ENCODE measurements around the gene RFTN1.

The RFTN1 gene

DNA sequence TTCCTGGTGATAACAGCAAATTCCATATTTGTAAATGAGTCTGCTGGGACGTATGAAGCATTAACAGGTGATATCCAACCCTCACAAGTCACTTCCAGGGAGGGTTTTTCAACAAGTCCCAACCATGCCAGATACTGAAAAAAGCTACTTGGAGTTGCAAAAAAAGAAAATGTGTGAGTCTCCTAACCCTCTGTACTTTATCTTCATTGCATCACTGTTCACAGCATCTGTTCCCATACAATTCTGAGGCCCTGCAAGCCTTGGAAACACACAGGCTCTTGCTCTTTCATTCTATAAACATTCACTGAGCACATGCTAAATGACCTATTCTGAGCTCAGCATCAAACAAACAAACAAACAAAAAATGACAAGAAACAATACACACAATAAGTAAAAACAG is 120.8 kb downstream of the RFTN1 start:
- FAIRE-seq (no peak), DNase-seq (ENCODE audit: insufficient read length, low spot score) (no peak)
- TF ChIP-seq, protein P1, sequence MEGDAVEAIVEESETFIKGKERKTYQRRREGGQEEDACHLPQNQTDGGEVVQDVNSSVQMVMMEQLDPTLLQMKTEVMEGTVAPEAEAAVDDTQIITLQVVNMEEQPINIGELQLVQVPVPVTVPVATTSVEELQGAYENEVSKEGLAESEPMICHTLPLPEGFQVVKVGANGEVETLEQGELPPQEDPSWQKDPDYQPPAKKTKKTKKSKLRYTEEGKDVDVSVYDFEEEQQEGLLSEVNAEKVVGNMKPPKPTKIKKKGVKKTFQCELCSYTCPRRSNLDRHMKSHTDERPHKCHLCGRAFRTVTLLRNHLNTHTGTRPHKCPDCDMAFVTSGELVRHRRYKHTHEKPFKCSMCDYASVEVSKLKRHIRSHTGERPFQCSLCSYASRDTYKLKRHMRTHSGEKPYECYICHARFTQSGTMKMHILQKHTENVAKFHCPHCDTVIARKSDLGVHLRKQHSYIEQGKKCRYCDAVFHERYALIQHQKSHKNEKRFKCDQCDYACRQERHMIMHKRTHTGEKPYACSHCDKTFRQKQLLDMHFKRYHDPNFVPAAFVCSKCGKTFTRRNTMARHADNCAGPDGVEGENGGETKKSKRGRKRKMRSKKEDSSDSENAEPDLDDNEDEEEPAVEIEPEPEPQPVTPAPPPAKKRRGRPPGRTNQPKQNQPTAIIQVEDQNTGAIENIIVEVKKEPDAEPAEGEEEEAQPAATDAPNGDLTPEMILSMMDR (IDR thresholded peaks at IDR 0.05; ENCODE audit: insufficient read depth, missing control alignments), result no peak

DNA sequence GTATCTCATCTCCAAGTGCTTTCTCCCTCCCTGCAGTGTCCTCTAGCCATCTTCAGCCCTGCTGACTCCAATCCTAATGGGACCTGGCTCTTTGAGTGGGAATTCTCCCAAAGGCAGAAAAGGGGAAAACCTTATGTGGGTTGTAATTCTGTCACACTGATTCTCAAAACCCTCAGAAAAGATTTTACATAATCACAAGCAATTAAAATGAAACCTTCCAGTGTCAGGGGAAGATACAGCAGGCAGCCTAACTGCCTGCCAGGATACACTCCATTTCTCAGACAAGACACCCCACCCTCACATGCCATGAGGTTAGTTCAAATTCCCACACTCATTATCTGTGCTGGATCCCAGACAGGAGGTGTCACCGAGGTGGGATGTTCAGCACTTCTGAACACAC is 121.4 kb downstream of the RFTN1 start:
- TF ChIP-seq, protein P1 (IDR thresholded peaks at IDR 0.05; ENCODE audit: insufficient read depth, missing control alignments), result no peak
- no peak for FAIRE-seq
- no peak for DNase-seq (ENCODE audit: insufficient read length, low spot score)

DNA sequence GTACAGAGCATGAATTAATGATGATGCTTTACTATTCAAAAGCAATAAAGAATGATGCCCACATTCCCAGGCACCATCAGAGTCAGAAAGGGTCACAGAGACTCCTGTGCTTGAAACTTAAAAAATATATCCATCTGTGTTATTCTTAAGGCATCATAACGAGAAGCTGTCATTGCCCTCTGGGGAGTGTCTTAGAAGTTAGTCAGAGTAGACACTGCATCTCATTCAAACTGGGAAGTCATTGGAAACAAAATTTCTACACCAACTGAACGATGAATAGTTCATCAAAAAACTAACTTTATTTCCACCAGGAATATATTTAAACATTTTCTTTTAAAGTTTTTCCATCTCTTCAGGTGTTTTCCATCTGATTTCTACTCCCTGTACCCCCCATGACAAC is 122.9 kb downstream of the RFTN1 start:
- TF ChIP-seq, protein P1 (IDR thresholded peaks at IDR 0.05; ENCODE audit: insufficient read depth, missing control alignments), result no peak
- no peak for DNase-seq (ENCODE audit: insufficient read length, low spot score)
- no peak for FAIRE-seq

DNA sequence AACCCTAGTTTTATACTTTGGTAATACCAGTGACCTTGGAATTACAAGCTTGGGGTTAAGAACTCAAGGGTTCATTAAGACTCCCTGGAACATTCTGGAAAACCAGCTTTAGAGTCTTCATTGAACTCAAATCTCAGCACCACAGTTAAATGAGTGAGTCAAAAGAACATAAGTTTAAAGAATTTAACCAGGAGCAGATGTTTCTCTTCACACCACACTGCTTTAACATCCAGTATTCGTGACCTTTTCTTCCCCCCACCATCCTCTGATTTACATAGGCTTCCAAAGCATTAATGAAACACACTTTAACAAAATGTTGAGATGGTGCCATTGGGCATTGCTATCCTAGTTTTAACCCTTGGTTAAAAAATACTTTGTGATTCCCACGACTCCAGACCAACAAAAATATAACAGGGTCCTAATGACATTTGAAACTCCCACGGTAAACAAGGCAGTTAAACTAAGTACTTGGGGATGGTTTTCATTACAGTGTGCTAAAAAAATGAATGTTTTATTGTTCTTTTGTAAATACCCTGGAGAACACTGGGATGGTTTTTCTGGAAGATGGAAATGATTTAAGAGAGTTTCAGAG is 124.6 kb downstream of the RFTN1 start:
- TF ChIP-seq, protein P1 (IDR thresholded peaks at IDR 0.05; ENCODE audit: insufficient read depth, missing control alignments), result no peak
- FAIRE-seq, result no peak
- DNase-seq (ENCODE audit: insufficient read length, low spot score), result no peak

DNA sequence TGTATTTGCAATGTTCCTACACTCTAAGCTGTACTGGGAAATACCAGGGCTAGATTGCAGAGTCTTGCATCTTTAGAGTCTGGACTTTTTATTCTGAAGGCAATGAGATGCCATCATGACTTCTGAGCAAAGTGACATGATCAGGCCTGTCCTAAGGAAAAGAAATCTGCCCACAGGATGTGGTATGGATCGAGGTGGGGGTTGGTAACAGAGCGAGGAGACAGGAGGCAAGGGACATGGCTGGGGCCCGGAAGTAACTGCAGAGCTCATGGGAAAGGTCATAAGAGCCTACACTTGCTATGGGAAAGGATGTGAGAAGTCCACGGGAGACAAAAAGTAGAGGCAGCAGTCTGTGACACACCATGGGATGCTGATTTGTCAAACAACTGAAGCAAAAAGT is 126.9 kb downstream of the RFTN1 start:
- TF ChIP-seq, protein P1 (IDR thresholded peaks at IDR 0.05; ENCODE audit: insufficient read depth, missing control alignments), result no peak
- DNase-seq (ENCODE audit: insufficient read length, low spot score) (no peak), FAIRE-seq (no peak)

DNA sequence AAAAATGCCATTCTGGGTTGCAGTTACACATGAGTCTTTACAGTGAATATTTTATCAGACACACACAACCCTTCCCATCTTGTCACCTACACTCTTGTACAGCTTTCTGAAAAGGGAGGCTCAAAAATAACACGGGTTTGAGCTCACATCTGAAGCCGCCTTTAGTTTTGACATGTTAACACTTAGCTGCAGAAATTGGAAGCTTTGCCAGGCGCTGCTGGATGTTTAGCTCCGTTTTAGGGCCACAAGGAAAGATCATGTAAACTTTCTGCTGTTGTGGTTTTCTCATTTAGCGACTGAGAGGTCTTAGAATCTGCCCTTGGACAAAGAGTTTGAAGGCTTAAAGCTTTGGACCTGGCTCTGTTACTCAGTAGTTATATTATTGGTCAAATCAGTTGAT is 128.3 kb downstream of the RFTN1 start:
- TF ChIP-seq, protein P1 (IDR thresholded peaks at IDR 0.05; ENCODE audit: insufficient read depth, missing control alignments), result no peak
- DNase-seq (ENCODE audit: insufficient read length, low spot score) (no peak), FAIRE-seq (no peak)

DNA sequence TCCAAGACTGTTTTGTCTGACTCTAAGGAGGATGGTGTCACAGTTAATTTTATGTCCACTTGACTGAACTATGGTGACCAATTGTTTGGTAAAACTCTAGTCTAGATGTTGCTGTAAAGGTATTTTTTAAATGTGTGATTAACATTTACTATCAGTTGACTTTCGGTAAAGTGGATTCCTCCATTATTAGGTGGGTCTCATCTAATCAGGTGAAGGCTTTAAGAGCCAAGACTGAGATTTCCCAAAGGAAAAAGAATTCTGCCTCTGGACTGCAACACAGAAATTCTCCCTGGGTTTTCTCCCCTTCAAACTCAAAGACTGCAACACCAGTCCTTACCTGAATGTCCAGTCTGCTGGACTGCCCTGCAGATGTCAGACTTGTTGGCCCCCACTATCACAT is 129.6 kb downstream of the RFTN1 start:
- no peak for DNase-seq (ENCODE audit: insufficient read length, low spot score)
- FAIRE-seq, result no peak
- TF ChIP-seq, protein P1 (IDR thresholded peaks at IDR 0.05; ENCODE audit: insufficient read depth, missing control alignments), result no peak
